GM21367 (cell line): ENCODE data around the gene CHMP4B.

ENCODE experiments used
- ATAC-seq: cut with Tn5 transposase; IDR thresholded peaks from one replicate; pipeline ENCODE4 v1.9.1; 2021; ENCODE audit not compliant: unreplicated experiment

The CHMP4B gene

DNA sequence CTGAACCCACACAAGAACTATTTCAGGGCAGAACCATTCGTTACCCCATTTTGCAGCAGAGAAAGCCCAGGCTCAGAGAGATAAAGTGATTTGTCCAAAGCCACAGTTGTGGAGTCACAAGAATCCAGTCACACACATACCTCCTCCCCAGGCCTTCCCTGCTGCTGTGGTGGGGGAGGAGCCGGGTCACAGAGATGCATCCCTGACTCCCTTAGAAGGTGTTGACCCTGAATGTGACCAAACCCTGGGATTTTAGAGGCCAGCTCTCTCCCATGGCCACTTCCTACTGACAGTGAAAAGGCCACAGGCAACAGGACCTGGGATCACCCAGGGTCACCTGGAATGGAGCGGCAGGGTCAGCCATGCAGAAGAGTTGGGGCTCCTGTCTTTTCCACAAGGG, 48.6 kb downstream of the CHMP4B start:
- ATAC-seq = no peak

DNA sequence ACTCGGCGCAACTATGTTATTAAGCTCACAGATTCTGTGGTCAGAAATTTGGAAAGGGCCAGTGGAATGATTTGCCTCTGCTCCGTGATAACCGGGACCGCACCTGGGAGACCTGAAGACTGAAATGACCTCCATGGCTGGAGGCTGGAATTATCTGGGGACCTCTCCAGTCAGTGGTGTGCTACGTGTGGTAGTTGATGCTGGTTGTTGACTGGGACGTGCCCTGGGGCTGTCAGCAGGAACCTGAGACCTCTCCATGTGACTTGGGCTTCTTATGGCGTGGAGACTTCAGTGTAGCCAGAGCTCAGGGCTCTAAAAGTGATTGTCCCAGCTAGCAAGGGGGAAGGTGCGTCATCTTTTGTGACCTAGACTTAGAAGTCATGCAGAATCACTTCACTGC, 50.3 kb downstream of the CHMP4B start:
- ATAC-seq = no peak

DNA sequence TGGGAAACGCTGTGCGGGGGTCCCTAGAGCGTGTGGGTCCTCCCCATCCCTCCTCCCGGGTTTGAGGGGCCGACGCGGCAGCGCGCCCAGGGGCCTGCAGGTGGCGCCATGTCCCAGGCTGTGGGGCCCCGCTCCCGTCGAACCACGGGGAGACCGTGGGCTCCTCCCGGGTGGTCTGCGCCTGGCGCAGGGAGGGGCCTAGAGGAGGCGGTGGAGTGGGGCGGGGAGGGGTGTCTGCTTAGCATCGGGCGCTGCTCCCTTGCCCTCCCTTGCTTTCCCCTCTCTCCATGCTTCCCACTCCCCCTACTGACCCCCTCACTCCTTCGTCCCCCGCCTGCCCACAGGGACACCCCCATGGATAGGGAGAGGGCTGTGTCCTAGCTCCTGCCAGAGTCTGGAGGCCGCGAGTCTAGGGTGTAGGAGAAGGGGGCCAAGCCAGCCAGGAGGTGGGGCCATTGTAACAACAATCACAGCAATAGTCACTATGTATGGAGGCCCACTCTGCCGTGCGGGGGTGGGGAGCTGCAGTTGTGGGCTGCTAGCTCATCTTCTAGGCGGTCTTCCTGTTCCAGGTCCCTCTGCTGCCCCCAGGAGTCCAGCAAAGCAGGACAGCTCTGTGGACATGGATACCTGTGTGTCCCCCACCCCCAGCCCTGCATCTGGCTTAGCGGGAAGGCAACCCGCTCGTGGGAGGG, 51.7 kb downstream of the CHMP4B start:
- no peak for ATAC-seq

DNA sequence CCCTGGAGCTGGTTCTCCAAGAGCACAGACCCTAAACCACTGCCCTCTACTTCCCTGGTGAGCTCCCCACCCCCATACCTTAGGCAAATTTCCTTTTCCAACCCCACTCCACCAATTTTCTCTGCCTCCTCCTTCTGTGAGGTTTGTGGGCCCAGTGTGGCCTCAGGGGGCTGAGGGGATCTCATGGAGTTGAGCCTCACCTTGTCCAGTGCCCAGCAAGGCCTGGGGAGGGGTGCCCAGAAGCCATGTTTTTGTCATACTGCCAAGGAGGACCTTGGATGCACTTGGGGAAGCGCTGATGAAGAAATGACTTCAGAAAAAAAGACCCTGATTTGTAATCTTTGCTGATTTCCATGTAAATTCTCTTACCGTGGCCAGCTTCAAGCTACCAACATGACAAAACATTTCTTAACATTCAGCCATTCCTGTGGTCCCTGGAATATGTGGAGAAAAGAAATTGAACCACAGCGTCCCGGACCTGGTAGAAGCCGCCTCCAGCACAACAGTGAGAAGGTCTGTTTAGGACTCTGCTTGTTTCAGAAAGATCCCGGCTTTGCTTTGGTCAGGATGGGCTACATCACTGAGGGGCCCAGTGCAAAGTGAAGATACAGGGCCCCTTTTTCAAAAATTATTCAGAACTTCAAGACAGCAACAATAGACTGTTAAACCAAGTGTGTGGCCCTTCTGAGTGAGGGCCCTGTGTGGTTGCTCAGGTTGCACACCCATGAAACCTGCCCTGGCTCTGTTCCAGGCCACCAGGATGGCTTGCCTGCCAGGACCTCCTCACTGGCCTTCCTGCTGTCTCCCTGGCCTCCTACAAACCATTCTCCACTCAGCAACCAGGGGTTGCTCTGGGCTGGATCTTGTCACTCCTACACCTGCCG, 52.5 kb downstream of the CHMP4B start:
- ATAC-seq = no peak

DNA sequence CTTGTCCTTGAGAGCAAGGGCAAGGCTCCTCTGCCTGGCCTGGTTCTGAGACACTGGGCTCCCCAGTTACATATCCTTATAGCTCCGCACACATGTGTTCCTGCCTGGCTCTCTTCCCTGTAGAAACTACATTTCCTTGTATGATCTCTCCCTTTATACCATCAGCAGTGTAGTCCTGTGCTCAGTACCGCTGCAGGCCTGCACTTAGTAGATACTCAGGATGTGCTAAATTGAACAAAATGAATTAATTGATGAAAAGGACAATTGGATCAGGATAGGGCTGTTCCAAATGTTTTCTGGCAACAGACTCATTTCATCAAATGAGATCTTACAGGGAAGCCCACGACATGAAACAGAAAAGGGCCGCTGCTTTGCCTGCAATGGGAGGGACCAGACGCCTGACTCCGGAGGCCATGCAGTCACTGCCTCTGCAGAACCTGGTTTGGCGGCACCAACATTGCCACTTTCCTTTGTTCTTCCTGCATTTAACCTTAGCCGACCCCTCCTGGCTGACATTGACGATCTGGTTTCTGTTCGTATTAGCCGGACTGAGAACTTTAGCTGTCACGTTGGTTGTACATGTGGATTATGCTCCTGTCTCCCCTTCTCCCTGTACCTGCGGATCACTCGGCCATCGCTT, 53.3 kb downstream of the CHMP4B start:
- no peak for ATAC-seq

DNA sequence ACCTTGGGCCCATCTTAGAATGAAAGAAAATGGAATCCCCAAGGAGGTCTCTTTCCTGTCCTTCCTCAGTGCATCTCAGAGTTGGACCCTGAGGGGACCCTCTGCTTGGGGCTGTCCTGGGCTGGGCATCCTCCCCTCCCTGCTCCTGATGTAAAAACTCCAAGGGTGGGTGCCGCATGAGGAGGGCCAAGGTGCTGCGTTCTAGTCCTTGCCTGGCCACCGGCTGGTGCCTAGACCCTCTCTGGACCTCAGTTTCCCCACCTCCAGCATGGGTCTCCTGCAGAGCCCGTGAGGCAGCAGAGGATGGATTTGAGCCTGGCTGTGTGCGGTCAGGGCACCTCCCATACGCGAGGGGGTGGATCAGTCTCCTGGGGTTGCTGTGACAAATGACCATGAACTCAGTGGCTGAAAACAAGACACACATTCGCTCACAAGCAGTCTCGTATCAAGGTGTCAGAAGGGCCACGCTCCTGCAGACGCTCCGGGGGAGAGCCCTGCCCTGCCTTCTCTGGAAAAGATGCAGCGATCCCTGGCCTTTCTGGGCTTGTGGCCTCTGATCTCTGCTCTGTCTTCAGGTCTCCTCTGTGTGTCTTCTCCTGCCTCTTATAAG, 54.7 kb downstream of the CHMP4B start:
- no peak for ATAC-seq

DNA sequence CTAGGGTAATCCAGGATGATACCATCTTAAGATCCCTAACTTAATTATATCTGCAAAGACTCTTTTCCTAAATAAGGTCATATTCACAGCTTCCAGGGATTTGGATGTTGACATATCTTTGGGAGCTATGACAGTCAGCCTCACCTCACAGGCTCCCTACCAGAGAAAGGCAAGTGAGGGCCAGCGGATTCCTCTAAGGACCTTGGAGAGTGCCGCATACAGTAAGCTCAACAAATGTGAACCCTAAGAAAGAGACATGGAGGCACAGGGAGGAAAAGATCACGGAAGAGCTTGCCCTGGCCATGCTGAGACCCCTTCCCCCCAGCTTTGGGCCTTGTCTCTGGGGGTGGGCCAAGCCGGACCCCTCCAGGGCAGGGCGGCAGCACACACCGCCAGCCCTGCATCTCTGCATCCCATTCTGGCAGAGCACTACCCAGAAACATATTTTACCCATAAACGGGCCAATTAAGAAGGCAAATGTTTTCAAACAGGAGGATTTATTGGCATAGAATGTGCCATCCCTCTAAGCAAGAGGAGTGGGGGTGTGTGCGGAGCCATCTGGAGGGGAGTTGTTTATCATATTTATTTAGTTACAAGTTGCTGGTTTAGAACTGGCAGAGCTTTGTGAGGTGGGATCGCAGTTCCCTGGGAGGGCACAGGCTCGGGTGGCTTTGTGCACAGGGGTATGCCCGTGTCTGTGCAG, 55.4 kb downstream of the CHMP4B start:
- no peak for ATAC-seq

DNA sequence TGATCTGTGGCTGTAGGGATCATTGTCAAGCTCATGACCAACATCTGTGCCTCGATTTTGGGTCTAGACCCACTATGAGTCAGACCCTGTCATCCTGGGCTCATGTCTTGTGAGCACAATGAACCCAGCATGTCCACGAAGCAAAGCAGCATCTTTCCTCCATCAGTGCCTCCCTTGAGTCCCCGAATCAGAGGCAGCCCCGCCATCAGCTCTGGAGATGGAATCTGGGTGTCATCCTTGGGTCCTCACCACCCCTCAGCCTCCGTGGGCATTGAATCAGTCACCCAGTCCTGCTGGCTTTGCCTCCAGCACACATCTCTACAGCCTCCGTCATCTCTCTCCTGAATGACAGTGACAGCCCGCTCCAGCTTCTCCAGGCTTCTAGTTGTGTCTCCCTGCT, 56.9 kb downstream of the CHMP4B start:
- ATAC-seq = no peak

DNA sequence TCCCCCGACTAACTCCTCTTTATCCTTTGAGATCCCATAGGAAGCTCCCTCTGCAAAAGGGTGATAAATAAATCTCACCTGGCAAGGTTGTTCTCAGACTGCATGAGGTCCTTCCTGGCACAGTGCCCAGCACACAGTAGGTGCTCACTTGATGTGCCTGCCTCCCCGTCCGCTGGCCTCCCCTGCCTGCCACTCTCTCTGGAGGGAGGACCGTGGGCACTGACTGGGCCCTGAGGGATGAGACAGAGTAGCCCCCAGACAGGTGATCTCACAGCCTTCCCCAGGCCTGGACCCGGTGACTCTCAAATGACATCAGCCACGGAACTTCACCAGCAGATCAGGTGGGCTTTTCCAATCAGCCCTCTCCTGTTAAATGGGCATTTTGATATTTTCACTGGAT, 57.4 kb downstream of the CHMP4B start:
- no peak for ATAC-seq

DNA sequence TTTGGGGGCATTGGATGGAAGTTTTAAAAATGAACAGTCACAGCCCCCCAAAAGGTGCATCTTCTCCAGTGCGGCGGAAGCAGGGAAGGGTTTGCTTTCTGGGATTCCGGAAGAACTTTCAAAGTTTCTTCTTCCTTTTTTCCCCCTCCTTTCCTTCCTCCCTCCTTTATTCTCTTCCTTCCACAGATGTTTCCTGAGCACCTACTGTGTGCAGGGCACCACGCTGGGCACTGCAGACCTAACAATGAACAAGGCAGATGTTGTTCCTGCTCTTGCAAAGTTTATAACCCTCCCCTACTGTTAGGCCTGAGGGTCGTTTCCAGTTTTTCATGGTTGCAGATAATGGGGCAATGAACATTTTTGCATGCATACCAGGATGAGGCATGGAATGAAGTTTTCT, 58.1 kb downstream of the CHMP4B start:
- no peak for ATAC-seq

DNA sequence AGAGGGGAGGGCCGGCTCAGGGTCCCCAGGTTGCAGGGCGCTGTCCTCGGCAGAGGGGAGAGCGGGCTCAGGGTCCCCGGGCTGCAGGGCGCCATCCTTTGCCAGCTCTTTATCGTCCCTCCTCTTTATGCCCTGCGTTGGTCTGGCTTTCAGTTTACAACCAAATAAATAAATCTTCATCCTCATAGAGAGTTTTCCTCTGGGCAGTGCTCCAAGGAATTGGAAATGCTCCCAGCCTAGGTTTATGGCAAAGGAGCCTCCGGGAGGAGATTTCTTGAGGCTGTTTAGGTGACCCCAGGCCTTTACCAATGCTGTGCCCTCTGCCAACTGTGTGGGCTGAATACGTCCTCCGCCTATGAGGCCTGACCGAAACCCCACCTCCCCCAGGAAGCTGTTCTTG, 60.2 kb downstream of the CHMP4B start:
- no peak for ATAC-seq

DNA sequence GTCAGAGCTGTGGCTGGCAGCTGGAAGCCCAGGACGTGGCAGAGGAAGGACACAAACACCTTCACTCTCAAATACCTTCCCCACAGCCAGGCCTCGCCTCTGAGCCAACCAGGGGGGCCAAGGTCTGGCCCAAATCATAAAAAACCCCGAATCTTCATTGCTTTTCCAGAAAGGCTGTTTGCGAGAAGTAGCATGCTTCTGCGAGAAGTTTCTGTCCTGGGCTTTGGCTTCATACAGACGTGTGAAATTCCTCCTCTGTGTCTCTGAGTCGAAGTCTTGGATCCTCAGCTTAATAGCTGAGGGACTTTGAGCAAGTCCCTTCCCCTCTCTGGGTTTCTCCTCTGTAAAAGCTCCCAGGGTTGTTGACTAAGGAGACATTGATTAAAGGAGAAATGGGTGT, 63.0 kb downstream of the CHMP4B start:
- no peak for ATAC-seq

DNA sequence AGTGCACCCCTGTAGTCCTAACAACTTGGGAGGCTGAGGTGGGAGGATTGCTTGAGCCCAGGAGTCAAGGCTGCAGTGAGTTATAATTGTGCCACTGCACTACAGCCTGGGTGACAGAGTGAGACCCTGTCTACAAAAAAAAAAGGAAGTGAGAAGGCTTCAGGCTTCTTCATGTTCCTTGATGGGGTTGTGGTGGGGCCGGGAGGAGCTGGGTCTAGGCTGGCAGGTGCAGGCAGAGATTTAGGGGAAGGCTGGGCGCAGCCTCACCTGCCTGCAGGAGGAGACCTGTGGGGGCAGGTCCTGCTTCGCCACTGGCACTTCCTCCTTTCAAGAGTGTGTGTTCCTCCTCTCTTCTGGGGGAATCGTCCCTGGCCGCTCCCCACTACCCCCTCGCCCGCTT, 63.9 kb downstream of the CHMP4B start:
- no peak for ATAC-seq

DNA sequence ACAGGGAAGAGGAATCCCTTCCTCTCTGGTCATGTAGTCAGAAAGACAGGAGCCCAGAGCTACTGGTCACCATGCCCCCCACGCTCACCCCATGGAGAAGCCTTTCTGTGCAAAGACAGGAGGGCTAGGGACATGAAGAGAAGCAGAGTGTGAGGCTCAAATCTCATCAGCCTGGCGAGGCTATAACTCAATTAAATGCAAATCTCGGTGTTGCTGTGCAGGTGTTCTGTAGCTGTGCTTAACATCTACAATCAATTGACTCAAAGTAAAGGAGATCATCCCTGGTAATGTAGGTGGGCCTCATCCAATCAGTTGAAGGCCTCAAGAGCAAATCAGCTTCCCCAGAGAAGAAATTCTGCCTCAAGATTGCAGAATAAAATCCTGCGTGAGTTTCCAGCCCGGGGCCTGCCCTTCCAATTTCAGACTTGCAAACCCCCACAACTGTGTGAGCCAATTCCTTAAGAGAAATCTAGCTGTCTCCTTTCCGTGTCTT, 64.4 kb downstream of the CHMP4B start:
- no peak for ATAC-seq

DNA sequence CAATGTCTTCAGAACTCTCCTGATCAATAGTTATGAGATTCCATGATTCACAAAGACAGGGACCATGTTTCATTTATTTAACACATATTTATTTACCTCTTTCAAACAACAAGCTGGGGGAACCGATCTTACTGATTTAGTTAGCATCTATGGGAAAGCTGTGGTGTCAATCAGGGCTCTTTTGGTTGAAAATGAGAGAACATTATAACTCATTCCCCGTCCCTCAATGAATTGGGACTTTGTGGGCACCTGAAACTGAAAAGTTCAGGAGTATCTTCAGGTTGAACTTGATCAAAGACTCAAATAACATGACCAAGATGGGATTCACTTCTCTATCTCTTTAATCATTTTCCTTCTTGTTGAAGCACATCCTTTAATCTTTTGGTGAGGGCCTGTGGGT, 67.4 kb downstream of the CHMP4B start:
- no peak for ATAC-seq

DNA sequence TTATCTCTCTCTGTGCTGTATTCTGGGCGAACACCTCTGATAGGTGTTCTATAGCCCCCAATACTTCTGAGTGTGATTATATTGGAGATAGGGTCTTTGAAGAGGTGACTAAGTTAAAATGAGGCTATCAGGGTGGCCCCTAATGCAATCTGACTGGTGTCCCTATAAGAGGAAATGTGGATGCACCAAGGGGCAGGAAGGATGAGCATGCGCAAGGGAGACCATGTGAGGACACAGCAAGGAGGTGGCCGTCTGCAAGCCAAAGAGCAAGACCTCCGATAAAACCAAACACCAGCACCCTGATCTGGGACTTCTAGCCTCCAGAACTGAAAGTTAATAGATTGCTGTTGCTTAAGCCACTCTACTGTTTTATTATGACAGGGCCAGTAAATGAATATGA, 69.2 kb downstream of the CHMP4B start:
- no peak for ATAC-seq

DNA sequence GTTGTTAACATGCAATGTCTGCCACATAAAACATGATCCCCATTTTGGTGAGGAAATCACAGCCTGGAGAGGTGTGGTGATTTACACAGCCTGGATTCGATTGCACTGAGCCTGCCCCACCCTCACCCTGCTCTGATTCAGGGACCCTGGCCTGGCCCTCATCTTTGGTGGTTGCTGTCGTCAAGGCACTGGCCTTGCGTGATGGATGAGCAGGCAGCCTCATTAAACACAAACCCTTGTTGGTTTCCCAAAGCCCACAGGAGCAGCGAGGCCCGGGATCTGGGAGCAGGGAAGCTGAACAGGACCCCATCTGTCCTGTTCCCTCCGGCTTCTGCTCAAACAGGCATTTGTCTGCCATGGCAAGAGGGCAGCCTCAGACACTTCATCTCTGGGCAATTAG, 70.8 kb downstream of the CHMP4B start:
- ATAC-seq = no peak

DNA sequence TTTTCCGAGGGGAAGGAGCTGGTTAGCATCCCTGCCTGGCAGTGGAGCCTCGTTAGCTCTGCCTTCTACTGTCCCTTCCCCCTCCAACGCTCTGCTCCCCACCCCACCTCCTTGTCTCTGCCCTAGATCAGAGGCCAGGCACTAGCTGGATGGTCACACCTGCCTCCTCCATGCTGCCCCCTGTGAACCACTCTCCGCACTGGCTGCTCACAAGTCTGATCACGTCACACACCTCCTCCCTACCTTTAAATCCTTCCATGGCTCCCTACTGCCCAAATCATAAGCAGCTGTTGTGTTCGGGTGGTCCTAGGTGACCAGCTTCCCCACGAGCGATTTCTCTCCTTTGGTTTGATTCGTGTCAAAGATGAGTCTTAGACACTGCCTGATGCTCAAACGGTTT, 71.3 kb downstream of the CHMP4B start:
- no peak for ATAC-seq

DNA sequence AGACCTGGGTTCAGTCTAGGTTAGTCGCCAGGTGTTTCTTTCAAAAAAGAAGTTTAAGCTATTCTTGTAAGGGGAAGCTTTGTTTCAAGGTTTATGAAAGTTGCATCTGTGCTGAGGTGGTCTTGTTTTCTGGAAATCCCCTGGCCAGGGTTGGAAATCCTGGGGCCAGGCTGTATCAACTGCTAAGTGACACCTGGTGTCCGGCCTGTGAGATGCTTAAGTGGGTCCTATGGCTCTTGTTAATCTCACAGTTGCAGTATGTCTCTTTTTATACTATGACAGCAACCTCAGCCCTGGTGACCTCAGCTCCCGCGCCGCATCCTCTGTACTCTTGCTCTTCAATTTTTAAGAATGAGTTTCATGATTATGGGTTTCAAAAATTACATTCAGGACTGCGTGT, 72.0 kb downstream of the CHMP4B start:
- ATAC-seq = no peak

DNA sequence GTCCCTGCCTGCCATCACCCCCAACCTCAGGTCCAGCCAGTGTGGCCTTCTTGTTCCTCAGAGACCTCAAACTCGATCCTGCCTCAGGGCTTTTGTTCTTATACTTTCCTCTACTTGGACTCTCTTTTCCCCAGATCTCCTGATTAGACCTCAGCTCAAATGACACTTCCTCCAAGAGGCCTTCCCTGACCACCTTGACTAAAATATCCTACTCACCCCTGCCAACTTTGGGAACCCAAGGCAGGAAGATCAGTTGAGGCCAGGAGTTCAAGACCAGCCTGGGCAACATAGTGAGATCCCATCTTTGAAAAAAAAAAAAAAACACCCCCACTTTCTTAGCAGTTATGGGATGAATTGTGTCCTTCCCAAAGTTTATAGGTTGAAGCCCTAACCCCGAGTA, 73.5 kb downstream of the CHMP4B start:
- no peak for ATAC-seq

DNA sequence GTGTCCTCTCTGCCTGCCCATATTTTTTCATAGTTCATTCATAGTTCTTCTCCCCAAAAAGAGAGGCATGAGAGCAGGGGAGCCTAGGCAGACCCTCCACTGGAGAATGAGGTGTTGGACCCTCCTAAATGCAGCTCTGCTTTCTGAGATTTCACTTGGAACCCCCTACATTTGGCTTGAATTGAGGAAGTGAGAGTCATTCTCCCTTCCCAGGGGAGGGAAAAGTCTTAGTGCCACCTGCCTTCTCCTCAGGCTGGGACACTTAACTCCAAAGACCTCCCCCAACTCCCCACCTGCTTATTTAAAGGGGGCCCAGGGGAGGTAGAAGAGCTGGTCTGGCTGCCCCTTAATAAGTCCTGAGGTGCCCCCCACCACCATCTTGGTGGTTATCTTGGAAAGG, 78.2 kb downstream of the CHMP4B start:
- ATAC-seq = no peak
